ENCODE measurements around the gene FOSL2. TPM values are rescaled to one million over a fixed set of nuclear protein-coding genes. Genes with fewer than 3 reads are reported as not detected.
A peak's percentile ranks its signal among the peaks of the same experiment; 100 is the strongest.

The FOSL2 gene
- total RNA-seq, 1 experiment from 2014 or later = 61.8 TPM

GRCh38 chr2:28374331-28374730, 18.3 kb upstream of the FOSL2 start:
- no peak for DNase-seq (ENCODE audit: low spot score)

DNA sequence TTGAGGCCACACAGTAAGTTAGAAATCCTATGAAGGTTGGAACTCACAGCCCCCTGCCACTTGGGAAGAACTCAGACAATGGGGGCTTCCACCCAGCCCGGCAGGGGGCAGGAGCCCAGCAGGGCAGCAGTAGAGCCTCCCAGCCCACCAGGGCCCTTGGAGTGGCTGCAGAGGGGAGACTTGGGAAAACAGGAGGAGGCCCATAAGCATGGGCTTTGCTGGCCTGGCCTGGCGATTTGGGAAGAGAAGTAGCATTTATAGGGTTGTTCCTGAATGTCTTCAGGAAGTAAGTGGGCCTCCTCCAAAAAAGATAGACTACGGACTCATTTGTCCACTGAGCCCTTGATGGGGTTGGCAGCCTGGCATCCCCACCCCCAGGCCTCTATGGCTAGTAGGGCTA, 17.4 kb upstream of the FOSL2 start:
- DNase-seq (ENCODE audit: low spot score) = no peak

DNA sequence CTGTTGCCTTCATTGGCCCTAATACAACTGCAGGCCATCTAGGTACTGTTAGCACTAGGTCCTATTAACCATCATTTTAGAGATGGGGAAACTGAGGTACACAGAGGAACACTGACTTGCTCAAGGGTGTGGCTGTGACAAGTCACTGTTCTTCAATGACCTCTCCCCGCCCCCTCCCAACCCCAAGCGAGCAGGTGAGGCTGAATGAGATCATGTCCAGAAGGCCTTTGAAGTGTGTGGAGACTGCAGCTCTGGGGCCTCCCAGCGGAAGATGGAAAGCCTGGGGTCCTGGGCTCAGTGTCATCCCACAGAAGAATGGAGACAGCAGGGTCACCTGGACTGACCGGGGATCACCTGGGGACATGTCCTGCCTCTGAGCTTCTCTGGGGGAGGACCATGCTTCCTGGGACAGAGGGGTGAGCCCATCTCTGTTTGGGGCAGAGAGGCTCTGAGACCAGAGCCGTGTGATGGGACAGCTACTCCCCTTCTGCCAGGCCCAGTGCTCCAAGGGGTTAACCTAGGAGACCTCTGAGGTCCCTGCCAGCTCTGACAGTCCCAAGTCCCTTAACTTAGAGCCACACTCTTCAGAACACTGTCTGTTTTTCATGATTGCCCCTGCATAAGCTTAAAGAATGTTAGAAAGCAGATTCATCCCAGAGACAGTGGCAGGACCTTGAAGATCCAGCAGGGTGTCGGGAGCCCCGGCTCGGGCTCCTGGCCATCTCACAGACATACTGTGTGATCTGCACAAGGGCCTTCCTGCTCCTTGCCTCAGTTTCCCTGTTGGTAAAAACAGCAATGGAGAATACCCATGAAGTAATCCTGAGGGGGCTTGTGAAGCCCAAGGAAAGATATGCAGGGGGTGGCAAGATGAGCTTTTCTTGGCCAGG, 16.7 kb upstream of the FOSL2 start:
- DNase-seq (ENCODE audit: low spot score) = no peak

DNA sequence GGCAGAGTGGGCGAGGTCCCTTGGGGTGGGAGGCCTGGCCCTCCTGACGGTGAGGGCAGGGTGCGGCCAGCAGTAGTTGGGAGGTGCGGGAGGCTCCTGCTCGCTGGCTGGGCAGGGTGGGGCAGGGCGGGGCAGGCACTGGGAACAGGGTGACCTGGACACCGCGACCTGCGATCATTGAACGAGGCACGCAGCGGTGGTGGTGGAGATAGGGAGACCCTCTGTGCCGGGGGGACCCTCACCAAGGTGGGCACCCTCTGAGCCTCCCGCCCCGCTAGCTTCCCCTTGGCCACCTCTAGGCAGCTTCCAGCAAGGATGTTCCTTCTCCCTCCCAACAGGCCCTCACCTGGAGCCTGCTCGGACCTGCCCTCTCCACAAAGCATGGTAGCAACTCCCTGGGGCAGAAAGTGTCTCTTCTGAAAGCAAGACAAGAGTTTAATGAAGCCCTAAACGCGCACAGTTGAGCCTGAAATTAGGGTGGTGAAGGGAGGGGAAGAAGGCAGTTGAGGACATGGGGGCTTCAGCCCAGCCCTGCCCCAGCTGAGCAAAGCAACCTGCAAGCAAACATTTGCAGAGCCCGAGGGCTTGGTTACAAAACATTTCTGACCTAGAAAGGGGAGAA, 15.4 kb upstream of the FOSL2 start:
- peak; percentile 38 for DNase-seq (ENCODE audit: low spot score)

DNA sequence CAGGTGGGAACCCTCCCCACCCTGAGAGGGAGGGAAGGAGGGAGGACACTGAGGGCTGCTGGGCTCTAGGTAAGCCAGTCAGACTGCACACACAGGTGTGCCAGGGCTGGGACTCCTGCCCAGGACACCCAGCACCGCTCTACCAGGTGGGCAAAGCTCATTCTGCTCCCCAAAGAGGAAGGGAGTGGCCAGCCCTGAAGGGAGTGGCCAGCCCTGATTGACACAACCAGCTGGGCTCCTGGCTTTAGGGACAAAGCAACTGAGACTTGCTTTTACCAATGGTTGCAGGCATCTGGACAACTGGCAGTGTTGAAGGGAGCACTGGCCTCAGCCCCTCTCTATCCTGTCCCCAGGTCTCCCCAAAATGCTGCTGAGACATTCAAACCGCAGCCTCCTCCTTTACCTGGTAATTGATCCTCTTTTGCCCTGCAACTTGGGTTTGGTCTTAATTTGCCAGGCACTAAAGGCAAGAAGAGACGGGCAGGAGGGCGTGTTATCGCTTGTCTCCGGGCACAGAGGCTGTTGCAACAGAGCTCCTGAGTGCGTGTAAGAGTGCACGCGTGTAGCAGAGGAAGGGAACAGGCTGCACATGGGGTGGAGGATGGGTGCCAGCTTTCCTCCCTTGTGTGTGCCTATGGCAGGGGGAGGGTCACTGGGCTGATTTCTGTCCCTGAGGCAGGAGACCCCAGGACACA, 14.5 kb upstream of the FOSL2 start:
- DNase-seq (ENCODE audit: low spot score) = peak; percentile 69

GRCh38 chr2:28378679-28379584, 13.7 kb upstream of the FOSL2 start:
- DNase-seq (ENCODE audit: low spot score) = no peak

DNA sequence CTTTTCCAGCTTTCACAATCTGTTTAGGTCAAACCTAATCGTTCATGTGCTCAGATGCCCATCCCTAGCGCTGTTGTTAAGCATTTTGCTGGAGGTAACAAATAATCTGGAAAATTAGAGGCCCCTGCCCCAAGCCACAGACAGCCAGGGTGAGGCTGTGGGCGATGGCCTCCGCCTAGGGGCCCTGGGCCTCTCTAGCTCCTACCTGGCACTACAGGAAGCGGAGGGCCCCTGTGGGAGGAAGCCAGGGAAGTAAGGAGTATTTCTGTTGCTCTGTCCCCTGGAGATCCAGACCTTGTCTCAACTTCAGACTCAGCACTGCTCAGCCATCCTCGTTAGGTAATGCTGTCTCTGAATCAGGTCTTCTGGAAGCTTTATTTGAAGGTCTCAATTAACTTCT, 12.4 kb upstream of the FOSL2 start:
- no peak for DNase-seq (ENCODE audit: low spot score)

GRCh38 chr2:28381225-28382180, 11.2 kb upstream of the FOSL2 start:
- peak; percentile 86 for DNase-seq (ENCODE audit: low spot score)

DNA sequence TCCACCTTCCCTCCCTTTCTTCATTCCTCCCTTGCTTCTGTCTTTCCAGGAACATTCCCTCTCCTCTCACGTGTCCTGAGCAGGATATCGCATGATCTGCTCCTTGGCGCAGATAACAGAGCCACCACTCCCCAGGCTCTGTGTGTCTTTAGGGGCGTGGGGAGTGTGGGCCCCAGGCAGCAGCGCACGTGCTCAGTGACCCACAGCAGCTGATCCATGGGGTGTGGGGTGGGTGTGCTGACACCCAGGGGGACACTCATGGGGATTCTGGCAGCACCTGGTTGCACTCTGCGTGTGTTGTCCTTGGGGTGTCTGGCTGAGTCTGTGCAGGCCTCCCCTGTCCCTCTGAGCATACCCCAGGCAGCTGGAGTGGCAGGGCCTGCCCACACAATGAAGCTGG, 9.9 kb upstream of the FOSL2 start:
- DNase-seq (ENCODE audit: low spot score) = no peak

- no peak for DNase-seq (ENCODE audit: low spot score)
Observed at GRCh38 chr2:28387082-28387960, 5.3 kb upstream of the FOSL2 start.

GRCh38 chr2:28389399-28390240, 3.0 kb upstream of the FOSL2 start:
- DNase-seq (ENCODE audit: low spot score) = no peak

DNA sequence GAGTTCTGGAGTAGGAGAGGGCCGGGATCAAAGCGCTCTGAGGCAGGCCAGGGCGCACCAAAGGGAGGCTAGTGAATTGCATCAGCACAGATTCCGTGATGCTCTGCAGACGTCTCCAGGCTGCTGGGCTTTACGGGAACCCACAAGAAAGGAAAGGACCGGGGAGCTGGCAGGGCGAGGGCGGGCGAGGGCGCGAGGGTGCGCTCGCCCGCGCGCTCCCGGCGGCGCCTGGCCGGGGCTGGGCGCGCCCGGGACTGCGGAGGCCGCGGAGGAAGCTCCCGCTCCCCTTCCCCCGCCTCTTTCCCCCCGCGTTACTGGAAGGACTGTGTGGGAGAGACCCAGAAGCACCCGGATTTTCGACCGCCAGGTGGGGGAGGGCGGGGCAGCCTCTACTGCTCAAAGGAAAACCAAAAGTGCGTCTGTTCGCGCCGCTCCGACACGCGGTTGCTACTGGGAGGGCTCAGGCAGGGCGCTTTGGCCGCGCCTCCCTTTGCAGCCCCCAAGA, 2.4 kb upstream of the FOSL2 start:
- DNase-seq (ENCODE audit: low spot score) = peak; percentile 81

GRCh38 chr2:28390746-28391563, 1.7 kb upstream of the FOSL2 start:
- peak; percentile 73 for DNase-seq (ENCODE audit: low spot score)

DNA sequence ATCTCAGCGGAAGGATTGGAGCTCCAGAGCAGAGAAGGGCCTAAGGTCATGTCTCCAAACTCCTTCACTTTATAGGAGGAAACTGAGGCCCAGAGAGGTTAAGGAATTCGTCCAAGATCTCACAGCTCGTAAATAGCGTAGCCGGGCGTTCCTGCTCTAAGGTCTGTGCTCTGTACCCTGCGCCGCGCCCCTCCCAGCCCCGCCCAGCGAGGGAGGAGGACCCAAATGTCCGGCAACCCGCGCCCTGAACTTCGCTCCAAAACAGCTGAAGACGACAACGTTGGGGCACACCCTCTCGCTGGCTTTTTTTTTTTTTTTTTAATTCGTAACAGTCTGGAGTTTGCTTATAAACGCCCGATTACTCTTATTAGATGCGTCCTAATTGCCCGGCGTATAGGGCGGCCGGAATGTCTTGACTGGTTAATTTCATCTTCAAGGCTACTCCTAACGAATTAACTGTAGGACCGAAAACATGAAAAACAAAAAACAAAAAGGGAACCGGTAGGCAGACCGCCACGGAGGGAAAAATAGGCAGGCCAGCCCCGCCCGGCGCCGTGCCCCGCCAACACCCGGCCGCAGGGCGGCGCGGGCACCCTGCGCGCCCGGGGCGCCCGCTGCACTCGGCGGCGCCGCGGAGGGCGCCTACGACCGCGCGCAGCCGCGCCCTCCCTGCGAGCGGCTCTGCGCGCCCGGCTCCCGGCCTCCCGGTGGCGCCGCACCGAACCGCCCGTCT, 928 bp upstream of the FOSL2 start:
- peak; percentile 84 for DNase-seq (ENCODE audit: low spot score)

DNA sequence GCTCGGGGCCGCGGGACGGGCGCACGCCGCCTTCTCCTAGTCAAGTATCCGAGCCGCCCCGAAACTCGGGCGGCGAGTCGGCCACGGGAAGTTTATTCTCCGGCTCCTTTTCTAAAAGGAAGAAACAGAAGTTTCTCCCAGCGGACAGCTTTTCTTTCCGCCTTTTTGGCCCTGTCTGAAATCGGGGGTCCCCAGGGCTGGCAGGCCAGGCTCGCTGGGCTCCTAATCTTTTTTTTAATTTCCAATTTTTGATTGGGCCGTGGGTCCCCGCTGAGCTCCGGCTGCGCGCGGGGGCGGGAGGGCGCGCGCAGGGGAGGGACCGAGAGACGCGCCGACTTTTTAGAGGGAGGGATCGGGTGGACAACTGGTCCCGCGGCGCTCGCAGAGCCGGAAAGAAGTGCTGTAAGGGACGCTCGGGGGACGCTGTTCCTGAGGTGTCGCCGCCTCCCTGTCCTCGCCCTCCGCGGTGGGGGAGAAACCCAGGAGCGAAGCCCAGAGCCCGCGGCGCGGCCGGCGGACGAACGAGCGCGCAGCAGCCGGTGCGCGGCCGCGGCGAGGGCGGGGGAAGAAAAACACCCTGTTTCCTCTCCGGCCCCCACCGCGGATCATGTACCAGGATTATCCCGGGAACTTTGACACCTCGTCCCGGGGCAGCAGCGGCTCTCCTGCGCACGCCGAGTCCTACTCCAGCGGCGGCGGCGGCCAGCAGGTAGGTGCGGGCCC, 617 bp downstream of the FOSL2 start:
- DNase-seq (ENCODE audit: low spot score) = peak; percentile 73
